Ishikawa (cell line): ENCODE results near the gene TSPYL4.

Experiments
- CEBPB ChIP-seq: IDR thresholded peaks from 2 replicates; pipeline ENCODE4 v1.6.1; 2012
- CREB1 ChIP-seq: IDR thresholded peaks from 2 replicates; pipeline ENCODE4 v1.6.1; 2012; ENCODE audit warnings: low read depth
- EGR1 ChIP-seq: IDR thresholded peaks from 2 replicates; pipeline ENCODE4 v1.6.1; 2012
- EP300 ChIP-seq: IDR thresholded peaks from 2 replicates; pipeline ENCODE4 v1.6.1; 2012; ENCODE audit warnings: borderline replicate concordance
- FOXM1 ChIP-seq: IDR thresholded peaks from 2 replicates; pipeline ENCODE4 v1.6.1; 2012; ENCODE audit warnings: low read depth, borderline replicate concordance
- NFIC ChIP-seq: IDR thresholded peaks from 2 replicates; pipeline ENCODE4 v1.6.1; 2012
- RAD21 ChIP-seq: IDR thresholded peaks from 2 replicates; pipeline ENCODE4 v1.6.1; 2012; ENCODE audit warnings: low read depth
- TAF1 ChIP-seq: IDR thresholded peaks from 2 replicates; pipeline ENCODE4 v1.6.1; 2012; ENCODE audit warnings: low read depth, mild to moderate bottlenecking
- TCF12 ChIP-seq: IDR thresholded peaks from 2 replicates; pipeline ENCODE4 v1.6.1; 2012; ENCODE audit warnings: low read depth
- TEAD4 ChIP-seq: IDR thresholded peaks from 2 replicates; pipeline ENCODE4 v1.6.1; 2012
- YY1 ChIP-seq: IDR thresholded peaks from 2 replicates; pipeline ENCODE4 v1.6.1; 2012; ENCODE audit warnings: low read depth
- ZBTB7A ChIP-seq: IDR thresholded peaks from 2 replicates; pipeline ENCODE4 v1.6.1; 2012; ENCODE audit warnings: low read depth
- TF ChIP-seq, protein P1 (sequence below): IDR thresholded peaks from 2 replicates; pipeline ENCODE4 v1.6.1; 2012
- TF ChIP-seq, protein P2 (sequence below): IDR thresholded peaks from 2 replicates; pipeline ENCODE4 v1.6.1; 2012
- TF ChIP-seq, protein P3 (sequence below): IDR thresholded peaks from 2 replicates; pipeline ENCODE4 v1.6.1; 2012; ENCODE audit warnings: low read depth, mild to moderate bottlenecking

Gene TSPYL4

DNA sequence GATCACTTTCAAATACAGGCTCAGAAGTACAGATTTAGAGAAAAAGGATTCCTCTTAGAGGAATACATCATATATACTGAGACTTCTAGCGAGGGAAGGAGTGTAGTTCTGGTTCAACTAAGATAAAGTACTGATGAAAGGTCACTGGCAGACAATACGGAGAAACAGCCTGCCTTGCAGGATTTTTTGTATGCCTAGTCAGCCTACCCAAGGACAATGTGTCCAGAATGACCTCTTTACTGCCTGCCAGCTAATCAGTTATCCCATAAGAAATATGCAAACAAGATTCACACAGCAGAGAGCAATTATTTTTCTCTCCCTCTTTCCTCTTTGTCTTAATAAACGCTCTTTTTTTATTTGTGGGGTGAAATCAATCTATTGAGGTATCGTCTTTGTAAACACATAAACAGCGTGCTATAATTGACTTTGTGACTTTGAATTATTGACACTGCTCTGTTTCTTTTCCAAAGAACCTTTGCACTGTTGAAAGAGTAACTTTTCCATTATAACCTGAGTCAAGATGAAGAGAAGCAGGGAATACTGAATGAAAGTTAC, 1.4 kb upstream of the TSPYL4 start:
- TF ChIP-seq CEBPB (no peak), YY1 (no peak), TAF1 (no peak), TCF12 (no peak), FOXM1 (no peak)

DNA sequence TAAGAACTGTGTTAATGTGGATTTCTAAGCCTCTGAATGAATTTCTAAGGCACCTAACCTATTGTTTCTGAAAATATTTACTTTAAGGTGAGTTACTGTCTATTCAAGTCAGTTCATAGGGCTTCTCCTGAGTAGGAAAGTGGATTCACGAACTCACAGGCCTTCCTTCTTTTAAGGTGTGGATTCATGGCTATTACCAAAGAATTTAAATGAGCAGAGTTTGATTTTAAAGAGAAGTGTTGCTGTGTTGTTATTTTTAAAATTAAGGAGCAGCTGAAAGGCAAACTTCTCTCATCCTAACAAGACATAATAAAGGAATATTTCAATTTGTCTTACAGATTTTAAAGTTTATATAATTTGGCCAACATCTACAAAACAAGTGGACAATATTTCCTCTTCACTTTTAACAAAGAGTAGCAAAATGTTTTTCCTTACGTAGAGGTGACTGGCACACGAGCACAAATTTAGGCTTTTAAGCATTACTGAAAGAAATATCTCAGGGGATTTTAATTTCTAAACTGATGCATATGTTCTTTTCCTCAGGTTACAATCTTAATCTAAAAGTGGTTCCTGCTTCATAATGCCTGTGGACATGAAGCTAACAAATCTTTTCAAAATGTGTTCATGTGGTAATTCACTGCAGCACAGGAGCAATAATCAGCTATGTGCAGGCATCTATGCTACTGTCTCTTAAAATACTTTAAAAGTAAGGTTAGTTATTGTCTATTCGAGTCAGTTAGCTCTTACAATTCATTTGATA, 602 bp upstream of the TSPYL4 start:
- TF ChIP-seq FOXM1, result no peak
- no peak for TF ChIP-seq EP300
- TF ChIP-seq, protein P1, sequence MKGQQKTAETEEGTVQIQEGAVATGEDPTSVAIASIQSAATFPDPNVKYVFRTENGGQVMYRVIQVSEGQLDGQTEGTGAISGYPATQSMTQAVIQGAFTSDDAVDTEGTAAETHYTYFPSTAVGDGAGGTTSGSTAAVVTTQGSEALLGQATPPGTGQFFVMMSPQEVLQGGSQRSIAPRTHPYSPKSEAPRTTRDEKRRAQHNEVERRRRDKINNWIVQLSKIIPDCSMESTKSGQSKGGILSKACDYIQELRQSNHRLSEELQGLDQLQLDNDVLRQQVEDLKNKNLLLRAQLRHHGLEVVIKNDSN, result no peak
- TF ChIP-seq CEBPB, result no peak
- TF ChIP-seq TEAD4, result no peak
- TF ChIP-seq, protein P2, sequence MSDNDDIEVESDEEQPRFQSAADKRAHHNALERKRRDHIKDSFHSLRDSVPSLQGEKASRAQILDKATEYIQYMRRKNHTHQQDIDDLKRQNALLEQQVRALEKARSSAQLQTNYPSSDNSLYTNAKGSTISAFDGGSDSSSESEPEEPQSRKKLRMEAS, result no peak
- TF ChIP-seq EGR1, result no peak
- no peak for TF ChIP-seq NFIC
- no peak for TF ChIP-seq YY1
- TF ChIP-seq RAD21, result no peak
- TF ChIP-seq, protein P3, sequence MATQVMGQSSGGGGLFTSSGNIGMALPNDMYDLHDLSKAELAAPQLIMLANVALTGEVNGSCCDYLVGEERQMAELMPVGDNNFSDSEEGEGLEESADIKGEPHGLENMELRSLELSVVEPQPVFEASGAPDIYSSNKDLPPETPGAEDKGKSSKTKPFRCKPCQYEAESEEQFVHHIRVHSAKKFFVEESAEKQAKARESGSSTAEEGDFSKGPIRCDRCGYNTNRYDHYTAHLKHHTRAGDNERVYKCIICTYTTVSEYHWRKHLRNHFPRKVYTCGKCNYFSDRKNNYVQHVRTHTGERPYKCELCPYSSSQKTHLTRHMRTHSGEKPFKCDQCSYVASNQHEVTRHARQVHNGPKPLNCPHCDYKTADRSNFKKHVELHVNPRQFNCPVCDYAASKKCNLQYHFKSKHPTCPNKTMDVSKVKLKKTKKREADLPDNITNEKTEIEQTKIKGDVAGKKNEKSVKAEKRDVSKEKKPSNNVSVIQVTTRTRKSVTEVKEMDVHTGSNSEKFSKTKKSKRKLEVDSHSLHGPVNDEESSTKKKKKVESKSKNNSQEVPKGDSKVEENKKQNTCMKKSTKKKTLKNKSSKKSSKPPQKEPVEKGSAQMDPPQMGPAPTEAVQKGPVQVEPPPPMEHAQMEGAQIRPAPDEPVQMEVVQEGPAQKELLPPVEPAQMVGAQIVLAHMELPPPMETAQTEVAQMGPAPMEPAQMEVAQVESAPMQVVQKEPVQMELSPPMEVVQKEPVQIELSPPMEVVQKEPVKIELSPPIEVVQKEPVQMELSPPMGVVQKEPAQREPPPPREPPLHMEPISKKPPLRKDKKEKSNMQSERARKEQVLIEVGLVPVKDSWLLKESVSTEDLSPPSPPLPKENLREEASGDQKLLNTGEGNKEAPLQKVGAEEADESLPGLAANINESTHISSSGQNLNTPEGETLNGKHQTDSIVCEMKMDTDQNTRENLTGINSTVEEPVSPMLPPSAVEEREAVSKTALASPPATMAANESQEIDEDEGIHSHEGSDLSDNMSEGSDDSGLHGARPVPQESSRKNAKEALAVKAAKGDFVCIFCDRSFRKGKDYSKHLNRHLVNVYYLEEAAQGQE, result no peak
- no peak for TF ChIP-seq ZBTB7A
- no peak for TF ChIP-seq CREB1
- no peak for TF ChIP-seq TAF1
- TF ChIP-seq TCF12, result no peak

DNA sequence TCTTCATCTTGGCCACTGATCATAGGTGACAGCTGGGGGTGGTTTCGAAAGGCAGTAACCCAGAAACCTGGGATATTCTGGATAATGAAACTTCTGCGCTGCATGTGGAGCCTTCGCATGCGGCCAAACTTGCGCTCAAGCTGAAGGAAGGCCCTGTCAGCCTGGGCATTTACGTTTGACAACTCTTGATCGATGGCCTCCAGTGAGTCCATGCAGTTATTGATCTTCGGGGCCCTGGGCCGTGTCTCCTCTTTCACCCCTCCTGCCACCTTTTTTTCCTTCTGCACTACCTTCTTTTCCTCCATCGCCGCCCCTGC, 729 bp downstream of the TSPYL4 start:
- TF ChIP-seq TCF12 (no peak), EGR1 (no peak)

DNA sequence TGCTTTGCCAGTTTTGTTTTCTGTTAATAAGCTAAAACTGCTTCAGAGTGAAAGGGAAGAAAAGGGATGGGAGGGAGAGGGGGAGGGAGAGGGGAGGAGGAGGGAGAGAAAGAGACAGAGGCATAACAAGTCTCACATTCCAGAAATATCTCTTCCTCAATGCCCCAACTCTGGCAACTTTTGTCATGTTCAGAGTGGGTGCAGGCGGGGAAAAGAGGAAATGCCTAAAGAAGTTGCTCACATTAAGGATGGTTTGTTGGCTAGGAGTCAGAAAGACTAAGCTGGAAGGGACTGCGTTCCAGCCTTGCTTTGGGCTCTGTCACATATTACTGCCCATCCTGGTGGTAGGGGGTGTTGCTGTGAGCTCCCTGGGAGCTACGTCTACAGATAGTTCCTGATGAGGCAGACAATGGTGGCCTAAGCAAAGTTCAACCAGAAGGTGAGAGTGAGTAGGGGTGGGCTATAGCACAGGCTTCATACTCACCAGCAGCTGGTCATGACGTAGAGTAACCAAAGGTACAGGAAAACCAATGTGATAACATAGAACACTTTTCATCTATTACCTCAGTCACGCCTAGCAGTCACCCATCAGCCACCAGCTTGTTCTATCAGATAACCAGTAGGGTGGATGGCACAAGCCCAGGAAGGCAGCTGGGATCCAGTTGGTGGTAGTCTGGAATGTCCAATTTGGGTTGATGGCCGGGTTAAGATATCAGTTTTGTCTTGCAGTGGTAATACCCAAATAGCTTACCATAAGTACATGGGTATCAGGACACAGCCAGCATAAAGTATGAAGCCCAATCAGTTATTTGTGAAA, 2.1 kb downstream of the TSPYL4 start:
- TF ChIP-seq TAF1 (no peak), TCF12 (no peak), EP300 (no peak), FOXM1 (no peak), CEBPB (no peak), ZBTB7A (no peak), YY1 (no peak), NFIC (no peak), EGR1 (no peak), RAD21 (no peak), TEAD4 (no peak), CREB1 (no peak)
- TF ChIP-seq, protein P2, result no peak
- TF ChIP-seq, protein P3, result no peak
- TF ChIP-seq, protein P1, result no peak

DNA sequence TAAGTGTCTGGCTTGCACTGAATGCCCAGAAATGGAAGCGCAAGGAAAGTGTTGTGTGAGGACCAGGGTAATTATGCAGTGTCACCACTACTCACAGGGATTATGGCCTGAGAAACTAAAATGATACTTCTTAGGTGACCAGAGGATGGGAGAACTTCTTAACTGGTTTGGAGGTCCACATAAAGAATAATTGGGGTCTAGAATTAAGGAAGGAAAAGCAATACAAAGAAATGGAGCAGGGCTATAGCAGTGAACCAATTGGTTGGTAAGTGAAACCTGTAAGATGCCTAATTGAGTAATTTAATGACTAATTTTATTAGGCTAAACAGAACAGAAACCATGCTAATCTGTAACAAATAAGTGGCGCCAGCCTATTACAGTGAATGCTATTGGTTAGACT, 5.3 kb downstream of the TSPYL4 start:
- TF ChIP-seq EGR1 (no peak), CREB1 (no peak), YY1 (no peak), NFIC (no peak), EP300 (no peak), RAD21 (no peak), TEAD4 (no peak)
- TF ChIP-seq, protein P3, result no peak
